NCI-H2029 treated with DMSO at 0.1 percent for 48 hours (cell line): Measurements from ENCODE around the gene NOP10.

Experiments used
- DNase-seq: peaks from one replicate; lab custom pipeline; 2025; lab: John Stamatoyannopoulos, UW

Gene NOP10

DNA sequence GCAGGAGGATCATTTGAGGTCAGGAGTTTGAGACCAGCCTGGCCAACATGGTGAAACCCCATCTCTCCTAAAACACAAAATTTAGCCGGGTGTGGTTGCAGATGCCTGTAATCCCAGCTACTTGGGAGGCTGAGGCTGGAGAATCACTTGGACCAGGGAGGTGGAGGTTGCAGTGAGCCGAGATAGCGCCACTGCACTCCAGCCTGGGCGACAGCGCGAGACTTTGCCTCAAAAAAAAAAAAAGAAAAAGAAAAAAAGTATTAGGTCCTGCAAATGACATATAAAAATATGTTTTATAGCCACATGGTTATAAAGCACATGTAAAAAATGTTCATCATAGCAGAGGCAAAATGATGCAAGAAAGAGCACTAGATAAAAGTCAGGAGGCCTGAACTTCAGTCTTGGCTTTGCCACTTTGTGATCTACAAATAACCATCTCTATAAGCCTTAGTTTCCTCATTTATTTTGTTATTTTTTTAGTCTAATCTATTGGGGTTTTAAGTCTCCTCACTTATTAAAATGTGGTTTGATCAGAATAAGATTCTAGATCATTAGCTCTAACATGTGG is 10.3 kb downstream of the NOP10 start:
- DNase-seq, result no peak

DNA sequence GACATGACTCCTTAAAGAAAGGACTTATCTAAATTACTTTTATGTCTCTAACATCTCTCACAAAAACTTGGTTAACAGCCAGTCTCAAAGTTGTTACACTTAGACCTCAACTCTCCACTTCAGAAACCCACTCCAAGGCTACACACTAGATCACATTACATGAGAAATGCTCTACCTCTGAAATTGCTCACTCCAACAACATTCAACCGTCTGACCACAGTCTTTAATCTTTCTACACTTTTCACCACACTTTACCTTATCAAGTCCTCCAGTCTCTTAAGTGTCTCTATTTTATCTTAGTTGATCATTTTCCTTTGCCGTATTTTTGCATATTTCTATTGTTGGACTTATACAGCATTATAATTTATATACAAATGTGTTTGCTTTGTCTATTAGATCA is 11.1 kb downstream of the NOP10 start:
- DNase-seq, result no peak

DNA sequence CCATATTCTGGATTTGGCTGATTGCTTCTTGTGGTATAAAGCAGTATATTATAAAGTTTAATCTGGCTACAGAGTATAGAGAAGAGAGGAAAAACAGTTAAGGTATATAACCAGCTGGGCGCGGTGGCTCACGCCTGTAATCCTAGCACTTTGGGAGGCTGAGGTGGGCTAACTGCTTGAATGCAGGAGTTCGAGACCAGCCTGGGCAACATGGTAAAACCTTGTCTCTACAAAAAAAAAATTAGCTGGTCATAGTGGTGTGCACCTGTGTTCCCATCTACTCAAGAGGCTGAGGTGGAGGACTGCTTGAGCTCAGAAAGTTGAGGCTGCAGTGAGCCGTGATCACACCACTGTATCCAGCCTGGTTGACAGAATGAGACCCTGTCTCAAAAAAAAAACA is 12.7 kb downstream of the NOP10 start:
- DNase-seq, result no peak

DNA sequence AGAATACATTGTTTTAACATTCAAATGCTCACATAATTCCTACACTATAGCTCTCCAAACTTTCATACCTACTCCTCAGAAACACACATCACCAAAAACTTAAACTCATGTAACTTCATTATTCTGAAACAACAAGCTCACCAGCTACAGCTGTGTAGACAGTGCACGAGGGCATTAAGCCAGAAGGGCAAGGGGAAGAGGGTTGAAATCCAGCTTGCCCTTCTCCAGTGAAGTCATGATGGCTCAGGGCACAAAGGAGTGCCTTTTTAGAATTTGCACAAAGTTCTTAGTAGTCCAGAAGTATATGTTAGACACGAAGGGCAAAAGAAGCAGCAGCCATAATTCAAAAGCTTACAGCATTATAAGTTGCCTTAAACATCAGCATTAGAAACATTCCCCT is 13.9 kb downstream of the NOP10 start:
- DNase-seq, result no peak

DNA sequence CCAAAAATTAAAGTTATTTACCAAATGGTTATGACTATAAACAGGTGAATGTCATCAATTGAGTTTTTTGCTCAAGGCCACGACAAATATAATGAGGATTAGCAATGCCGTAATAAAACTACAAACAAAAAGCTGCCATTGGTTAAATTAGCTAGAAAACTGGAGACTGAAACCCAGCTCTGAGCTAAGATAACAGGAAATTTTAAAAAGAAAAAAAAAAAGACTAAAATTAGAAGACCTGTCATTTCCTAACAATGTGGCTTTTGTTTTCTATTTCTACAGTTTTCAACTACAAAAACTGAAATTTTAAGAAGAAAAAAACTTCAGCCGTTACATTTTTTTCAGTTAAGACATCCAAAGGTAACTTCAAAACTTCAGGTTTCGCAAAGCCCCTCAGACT is 15.0 kb downstream of the NOP10 start:
- DNase-seq, result no peak

DNA sequence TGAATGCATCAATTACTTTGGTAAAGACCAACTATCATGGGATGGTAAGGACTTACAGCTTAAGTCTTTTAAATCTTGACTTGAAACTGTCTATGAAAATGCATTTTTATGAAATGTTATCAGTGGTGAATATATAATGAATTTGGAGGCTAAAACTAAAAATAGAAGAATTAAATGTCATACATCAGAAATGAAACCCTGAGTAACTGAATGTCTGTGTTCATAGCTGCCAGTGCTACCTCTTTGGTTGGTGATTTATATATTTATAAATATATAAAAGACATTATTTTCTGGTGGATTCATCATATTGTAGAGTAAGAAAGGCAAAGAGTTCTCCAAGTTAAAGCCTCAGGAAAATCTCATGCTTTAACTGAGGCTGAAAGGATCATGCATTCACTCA is 17.6 kb downstream of the NOP10 start:
- DNase-seq, result no peak

DNA sequence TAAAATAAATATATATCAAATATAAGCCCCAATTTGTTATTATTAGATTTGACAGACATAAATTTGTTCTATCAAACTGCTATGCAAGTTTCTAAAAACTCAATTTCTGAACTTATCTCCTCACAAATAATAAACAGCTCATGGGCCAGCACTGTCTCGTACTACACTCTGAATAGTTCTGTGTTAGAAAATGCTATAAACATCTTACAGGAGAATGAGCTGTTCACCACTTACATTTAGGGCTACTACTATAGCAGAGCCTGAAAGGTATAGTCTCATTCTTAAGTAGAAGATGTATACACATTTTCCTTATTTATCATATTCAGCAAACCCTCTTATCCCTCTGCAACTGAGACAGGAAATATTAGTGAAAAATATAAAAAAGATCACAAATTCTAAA is 18.0 kb downstream of the NOP10 start:
- DNase-seq, result no peak

DNA sequence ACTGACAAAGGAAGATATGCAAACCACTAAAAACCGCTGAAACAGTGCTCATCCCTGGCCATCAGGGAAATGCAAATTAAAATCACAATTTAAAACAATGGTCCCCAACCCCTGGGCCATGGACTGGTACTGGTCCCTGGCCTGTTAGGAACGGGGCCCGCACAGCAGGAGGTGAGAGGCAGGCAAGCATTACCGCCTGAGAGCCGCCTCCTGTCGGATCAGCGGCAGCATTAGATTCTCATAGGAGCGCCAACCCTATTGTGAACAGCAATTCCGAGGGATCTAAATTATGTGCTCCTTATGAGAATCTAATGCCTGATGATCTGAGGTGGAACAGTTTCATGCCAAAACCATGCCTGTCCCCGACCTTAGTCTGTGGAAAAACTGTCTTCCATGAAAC is 19.7 kb downstream of the NOP10 start:
- no peak for DNase-seq

DNA sequence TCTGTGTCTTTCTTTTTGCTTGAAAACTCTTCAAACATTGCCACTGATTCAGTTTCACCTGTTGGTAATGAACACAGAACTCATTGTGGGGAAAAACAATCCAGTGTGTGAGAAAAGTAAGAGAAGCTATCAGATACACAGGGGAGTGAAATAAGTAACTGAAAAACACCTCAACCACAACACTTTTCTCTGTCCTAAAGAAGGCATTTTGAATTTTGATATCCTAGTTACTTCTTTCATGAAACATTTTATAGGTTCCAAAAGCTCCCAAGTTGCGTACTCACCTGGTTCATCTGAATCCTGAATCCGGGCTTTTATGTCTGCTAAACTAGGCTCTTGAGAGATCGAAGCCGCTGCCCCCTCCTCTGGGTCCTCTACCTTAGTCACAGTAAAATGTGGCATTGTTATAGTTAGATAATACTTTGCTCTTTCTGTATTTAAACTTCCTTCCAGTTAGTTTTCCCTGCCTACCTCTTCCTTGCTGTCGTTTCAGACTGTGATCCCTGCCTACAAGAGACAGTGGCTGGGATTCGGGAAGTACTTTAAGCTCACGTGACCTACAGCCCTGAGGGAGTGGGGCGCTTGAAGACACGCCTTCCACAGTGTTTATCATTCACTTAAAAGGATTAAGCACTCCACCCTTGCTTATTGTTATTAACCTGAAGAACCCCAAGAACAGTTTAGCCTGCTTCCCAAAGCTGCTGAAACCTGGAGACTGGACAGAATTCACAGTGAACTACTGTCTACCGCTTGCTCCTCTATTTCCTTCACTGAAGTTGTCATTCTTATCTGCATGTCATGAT is 24.5 kb downstream of the NOP10 start:
- peak; percentile 16 for DNase-seq

DNA sequence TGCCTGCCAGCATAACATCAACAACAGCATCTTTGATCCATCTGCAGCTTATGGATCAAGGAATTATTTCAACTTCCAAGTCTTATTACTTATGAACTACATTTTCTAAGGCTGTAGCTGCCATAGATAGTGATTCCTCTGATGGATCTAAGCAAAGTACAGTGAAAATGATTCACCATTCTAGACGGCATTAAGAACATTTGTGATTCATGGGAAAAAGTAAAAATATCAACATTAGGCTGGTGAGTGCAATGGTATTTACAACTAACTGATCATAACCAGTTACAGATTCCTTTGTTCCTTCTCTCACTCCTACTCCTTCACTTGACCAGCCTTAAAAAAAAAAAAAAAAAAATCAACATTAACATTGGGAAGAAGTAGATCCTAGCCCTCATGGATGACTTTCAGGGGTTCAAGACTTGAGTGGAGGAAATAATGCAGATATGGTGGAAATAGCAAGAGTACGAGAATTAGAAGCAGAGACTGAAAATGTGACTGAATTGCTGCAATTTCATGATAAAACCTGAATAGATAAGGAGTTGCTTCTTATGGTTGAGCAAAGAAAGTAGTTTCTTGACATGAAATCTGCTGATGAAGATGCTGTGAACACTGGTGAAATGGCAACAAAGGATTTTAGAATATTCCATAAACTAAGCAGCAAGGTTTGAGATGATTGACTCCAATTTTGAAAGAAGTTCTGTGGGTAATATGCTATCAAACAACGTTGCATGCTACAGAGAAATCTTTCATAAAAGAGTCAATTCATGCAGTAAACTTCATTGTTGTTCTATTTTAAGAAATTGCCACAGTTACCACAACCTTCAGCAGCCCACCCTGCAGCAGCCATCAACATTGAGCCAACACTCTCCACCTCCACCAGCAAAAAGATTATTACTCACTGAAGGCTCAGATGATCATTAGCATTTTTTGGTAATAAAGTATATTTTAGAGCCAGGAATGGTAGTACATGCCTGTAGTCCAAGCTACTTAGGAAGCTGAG is 28.1 kb downstream of the NOP10 start:
- no peak for DNase-seq

DNA sequence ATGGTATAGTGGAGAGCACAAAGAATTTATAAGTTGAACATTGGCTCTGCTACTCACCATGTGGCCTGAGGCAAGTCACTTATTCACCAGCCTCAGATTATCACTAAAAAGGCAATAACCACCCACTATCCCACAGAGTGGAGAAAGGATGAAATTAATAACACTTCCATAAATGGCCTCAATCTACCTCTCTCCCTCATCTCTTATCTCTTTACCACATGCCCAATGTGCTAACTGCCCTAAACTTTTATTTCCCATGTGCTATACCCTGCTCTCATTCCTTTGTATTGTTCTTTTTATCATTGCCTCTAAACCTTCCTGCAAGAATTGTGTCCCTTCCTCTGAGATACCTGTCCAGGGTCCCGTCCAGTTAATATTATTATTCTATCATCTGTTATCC is 31.4 kb downstream of the NOP10 start:
- no peak for DNase-seq

DNA sequence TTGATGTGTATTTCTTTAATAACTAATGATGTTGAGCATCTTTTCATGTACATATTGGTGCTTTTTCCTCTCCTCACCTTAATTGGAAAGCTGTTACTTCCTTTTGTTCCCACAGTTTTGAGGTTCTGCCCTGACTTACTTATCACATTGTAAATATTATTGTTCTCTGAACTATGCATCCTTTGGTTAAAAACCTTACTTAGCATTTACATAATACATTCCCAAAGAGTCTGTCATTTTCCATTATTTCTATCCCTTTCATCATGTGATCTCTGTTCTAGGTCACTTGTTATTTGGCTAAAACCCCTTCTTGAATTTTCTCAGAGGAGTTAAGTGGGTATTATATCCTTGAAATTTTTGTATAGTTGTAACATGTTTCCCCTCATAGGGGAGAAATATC is 38.3 kb downstream of the NOP10 start:
- no peak for DNase-seq

DNA sequence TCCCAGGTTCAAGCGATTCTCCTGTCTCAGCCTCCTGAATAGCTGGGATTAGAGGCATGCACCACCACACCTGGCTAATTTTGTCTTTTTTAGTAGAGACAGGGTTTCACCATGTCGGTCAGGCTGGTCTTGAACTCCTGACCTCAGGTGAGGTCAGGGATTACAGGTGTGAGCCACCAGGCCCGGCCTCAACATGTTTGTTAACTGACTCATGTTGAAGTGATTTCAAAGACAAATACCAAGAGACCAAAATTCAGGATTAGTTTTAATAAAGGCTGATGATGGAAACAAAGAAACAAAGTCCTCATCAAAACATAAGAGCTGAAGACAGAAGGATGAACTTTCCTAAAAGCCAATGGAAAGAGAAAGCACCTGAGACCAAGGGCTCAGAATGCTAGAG is 41.9 kb downstream of the NOP10 start:
- DNase-seq, result no peak

DNA sequence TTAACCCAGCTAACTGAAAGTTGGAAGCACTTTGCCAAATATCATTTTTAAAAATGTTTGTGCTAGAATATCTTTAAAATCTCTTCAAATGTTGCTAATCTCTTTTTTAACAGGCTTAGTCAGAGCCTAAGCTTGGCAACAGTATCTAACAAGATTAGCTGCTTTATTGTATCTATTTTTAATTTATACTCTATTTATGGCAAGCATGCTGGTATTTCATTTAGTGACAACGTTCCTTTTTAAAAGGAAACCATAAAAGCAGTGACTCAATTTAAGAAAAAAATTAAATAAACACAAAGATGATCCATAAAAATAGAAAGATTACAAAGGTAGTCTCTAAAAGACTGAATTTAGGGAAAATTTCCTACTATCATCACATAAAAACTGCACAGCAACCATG is 45.9 kb downstream of the NOP10 start:
- no peak for DNase-seq

DNA sequence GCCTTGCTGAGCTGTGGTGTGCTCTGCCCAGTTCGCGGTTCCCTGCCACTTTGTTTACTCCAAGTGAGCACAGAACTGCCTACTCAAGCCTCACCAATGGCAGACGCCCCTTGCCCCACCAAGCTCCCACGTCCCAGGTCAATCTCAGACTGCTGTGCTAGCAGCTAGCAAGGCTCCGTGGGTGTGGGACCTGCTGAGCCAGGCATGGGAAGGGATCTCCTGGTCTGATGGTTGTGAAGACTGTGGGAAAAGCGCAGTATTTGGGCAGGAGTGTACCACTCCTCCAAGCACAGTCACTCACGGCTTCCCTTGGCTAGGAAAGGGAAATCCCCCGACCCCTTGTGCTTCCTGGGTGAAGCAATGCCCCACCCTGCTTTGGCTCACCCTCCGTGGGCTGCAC is 50.3 kb downstream of the NOP10 start:
- DNase-seq, result no peak
